Bronchial epithelial cell (primary cell): ENCODE measurements around the gene ZNF552. TPM values are rescaled to one million over a fixed set of nuclear protein-coding genes. Genes with fewer than 3 reads are reported as not detected.
"Not testable (repeated sequence)": the region's sequence is repeated elsewhere in the genome, so short reads cannot be mapped to it uniquely, and the experiment has no call there.

Source experiments
- DNase-seq: peaks from one replicate; pipeline ENCODE4 v3.0.0-alpha.2; 2010; ENCODE audit warnings: low read depth
- FAIRE-seq: peaks from 2 replicates; lab custom pipeline; 2011; peaks lifted over from hg19 to GRCh38; lab: Jason Lieb, UNC
- H3K27me3 ChIP-seq: 2 replicates; pipeline ENCODE4 v1.5.1; 2011; ENCODE audit warnings: low read length; ENCODE audit not compliant: control insufficient read depth, insufficient read depth
- H3K36me3 ChIP-seq: 2 replicates; pipeline ENCODE4 v1.5.1; 2011; ENCODE audit warnings: low read length; ENCODE audit not compliant: control insufficient read depth, insufficient read depth
- H3K4me3 ChIP-seq: 2 replicates; pipeline ENCODE4 v1.5.1; 2011; ENCODE audit warnings: mild to moderate bottlenecking, low read depth, low read length, control low read depth
- CTCF ChIP-seq: IDR thresholded peaks from 2 replicates; pipeline ENCODE4 v1.5.1; 2011; ENCODE audit warnings: mild to moderate bottlenecking, moderate library complexity, low read length, control low read depth, inconsistent platforms; ENCODE audit not compliant: insufficient read depth, severe bottlenecking
- total RNA-seq: library from RNA; depleted of rRNA; stranded (reverse); fragments of >200 nt; gene quantifications from 2 replicates; pipeline ENCODE4 v1.2.1, GENCODE V29; 2014

Gene ZNF552
- total RNA-seq, 1 donor from 2014 or later = 8.2 TPM

GRCh38 chr19:57841122-57841763, 26.5 kb upstream of the ZNF552 start:
- Histone ChIP-seq H3K4me3 (no peak overlapping the region), H3K27me3 (no peaks in the 10 kb centered on the region), H3K36me3 (peaks cover 12% of the 10 kb centered on the region)
- DNase-seq (no peak), FAIRE-seq (no peak)
- no peak for TF ChIP-seq CTCF

- H3K4me3 ChIP-seq, DNase-seq, H3K36me3 ChIP-seq, H3K27me3 ChIP-seq: not testable (repeated sequence)
- peak; percentile 28 for FAIRE-seq
Measured at GRCh38 chr19:57838622-57839191, 24.0 kb upstream of the ZNF552 start.

- H3K27me3 ChIP-seq, H3K36me3 ChIP-seq, H3K4me3 ChIP-seq, DNase-seq, FAIRE-seq: not testable (repeated sequence)
Measured at GRCh38 chr19:57836991-57837390, 22.3 kb upstream of the ZNF552 start.

GRCh38 chr19:57830071-57830602, 15.4 kb upstream of the ZNF552 start, which contains the start of gene ZNF587B:
ZNF587B (plus strand) TSS chr19:57830299; CDS start chr19:57830529, 230 bp downstream.
- Histone ChIP-seq H3K4me3 (peak within 1 kb of the TSS; percentile 59), H3K27me3 (no peaks in the 10 kb centered on the region), H3K36me3 (no peaks in the 10 kb centered on the region)
- DNase-seq (peak; percentile 78), FAIRE-seq (no peak)
- peak; percentile 67 for TF ChIP-seq CTCF

- DNase-seq = no peak
- Histone ChIP-seq H3K36me3 (no peaks in the 10 kb centered on the region), H3K4me3 (no peak overlapping the region), H3K27me3 (no peaks in the 10 kb centered on the region)
- no peak for FAIRE-seq
- TF ChIP-seq CTCF = no peak
Measured at GRCh38 chr19:57829316-57829715, 14.6 kb upstream of the ZNF552 start.

- Histone ChIP-seq H3K27me3 (no peaks in the 10 kb centered on the region), H3K36me3 (no peaks in the 10 kb centered on the region), H3K4me3 (no peak overlapping the region)
- no peak for FAIRE-seq
- no peak for DNase-seq
- TF ChIP-seq CTCF = no peak
Measured at GRCh38 chr19:57825511-57825910, 10.8 kb upstream of the ZNF552 start.

GRCh38 chr19:57823608-57824007, 8.9 kb upstream of the ZNF552 start:
- not testable (repeated sequence) for H3K4me3 ChIP-seq, H3K27me3 ChIP-seq, H3K36me3 ChIP-seq, FAIRE-seq, DNase-seq

GRCh38 chr19:57823155-57823554, 8.4 kb upstream of the ZNF552 start:
- FAIRE-seq, H3K36me3 ChIP-seq: not testable (repeated sequence)

GRCh38 chr19:57821501-57821900, 6.8 kb upstream of the ZNF552 start:
- H3K4me3 ChIP-seq, H3K36me3 ChIP-seq, DNase-seq, FAIRE-seq, H3K27me3 ChIP-seq: not testable (repeated sequence)

More at GRCh38 chr19:57823155-57823554, 8.4 kb upstream of the ZNF552 start:
- not testable (repeated sequence) for H3K4me3 ChIP-seq, DNase-seq, H3K27me3 ChIP-seq

- not testable (repeated sequence) for H3K4me3 ChIP-seq, FAIRE-seq, H3K27me3 ChIP-seq, DNase-seq, H3K36me3 ChIP-seq
Measured at GRCh38 chr19:57821095-57821494, 6.4 kb upstream of the ZNF552 start.
